Measurements from ENCODE around the gene OPCML. TPM values are rescaled to one million over a fixed set of nuclear protein-coding genes. Genes with fewer than 3 reads are reported as not detected.

Gene OPCML
- total and polyA plus RNA-seq, 4 donors, result under 0.01 to 1.3 (median 0.88) TPM; not detected in 1

GRCh38 chr11:132839236-132839945 lies 692.9 kb downstream of the OPCML start:
- Histone ChIP-seq H3K27me3 (ENCODE audit: control insufficient read depth in 1 of 2, insufficient read depth in 2 of 2, low read length in 1 of 2) (no peaks in the 10 kb centered on the region), H3K36me3 (ENCODE audit: control insufficient read depth in 1 of 2, insufficient read depth in 2 of 2, low read length in 1 of 2) (no peaks in the 10 kb centered on the region), H3K4me1 (ENCODE audit: control insufficient read depth in 1 of 2, insufficient read depth in 2 of 2, low read length in 2 of 2) (no peaks in the 10 kb centered on the region), H3K9me3 (ENCODE audit: control insufficient read depth, low read length) (no peaks in the 10 kb centered on the region), H3K4me3 (ENCODE audit: low read length in 2 of 2) (no peak overlapping the region), H3K27ac (ENCODE audit: low read depth in 1 of 2, low read length in 2 of 2) (no peak overlapping the region)
- 83% methylated on average over 18 of the region's 18 CpGs for WGBS, 2 donors
- intact Hi-C loops (cut with DNase I), result no loop called here
- ATAC-seq (ENCODE audit: low FRiP score) (no peak), DNase-seq (no peak)

- DNase-seq, result no peak
- Histone ChIP-seq H3K4me1 (ENCODE audit: control insufficient read depth in 1 of 2, insufficient read depth in 2 of 2, low read length in 2 of 2) (no peaks in the 10 kb centered on the region), H3K27ac (ENCODE audit: low read depth in 1 of 2, low read length in 2 of 2) (no peak overlapping the region), H3K4me3 (ENCODE audit: low read length in 2 of 2) (no peak overlapping the region), H3K36me3 (ENCODE audit: control insufficient read depth in 1 of 2, insufficient read depth in 2 of 2, low read length in 1 of 2) (no peaks in the 10 kb centered on the region), H3K9me3 (ENCODE audit: control insufficient read depth, low read length) (no peaks in the 10 kb centered on the region), H3K27me3 (ENCODE audit: control insufficient read depth in 1 of 2, insufficient read depth in 2 of 2, low read length in 1 of 2) (no peaks in the 10 kb centered on the region)
- no peak for ATAC-seq (ENCODE audit: low FRiP score)
- 73 to 76% methylated on average over 7 of the region's 7 CpGs for WGBS, 2 donors
- intact Hi-C loops (cut with DNase I), result no loop called here
These were observed 693.7 kb downstream of the OPCML start for GRCh38 chr11:132838627-132839026.

DNA sequence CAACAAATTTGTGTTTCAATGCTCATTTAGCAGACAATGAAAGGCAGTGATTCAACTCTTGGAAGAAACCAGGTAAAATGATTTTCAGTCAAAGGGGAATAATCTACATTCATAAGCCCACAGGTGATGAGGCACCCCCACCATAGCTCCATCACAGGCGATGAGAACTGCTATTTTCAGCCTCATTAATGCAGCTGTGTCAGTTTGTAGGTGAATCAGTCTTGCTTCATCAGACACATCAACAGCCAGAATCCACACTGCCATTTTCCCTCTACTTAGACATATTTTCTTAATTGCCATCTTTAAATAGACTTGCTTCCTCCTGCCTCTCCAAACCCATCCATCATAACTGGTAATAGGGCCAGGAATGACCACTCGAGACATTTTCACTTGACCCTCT lies 701.0 kb downstream of the OPCML start:
- 54 to 60% methylated on average over 2 of the region's 2 CpGs for WGBS, 2 donors
- Histone ChIP-seq H3K27ac (ENCODE audit: low read depth in 1 of 2, low read length in 2 of 2) (no peak overlapping the region), H3K4me3 (ENCODE audit: low read length in 2 of 2) (no peak overlapping the region), H3K9me3 (ENCODE audit: control insufficient read depth, low read length) (no peaks in the 10 kb centered on the region), H3K4me1 (ENCODE audit: control insufficient read depth in 1 of 2, insufficient read depth in 2 of 2, low read length in 2 of 2) (no peaks in the 10 kb centered on the region), H3K36me3 (ENCODE audit: control insufficient read depth in 1 of 2, insufficient read depth in 2 of 2, low read length in 1 of 2) (no peaks in the 10 kb centered on the region), H3K27me3 (ENCODE audit: control insufficient read depth in 1 of 2, insufficient read depth in 2 of 2, low read length in 1 of 2) (no peaks in the 10 kb centered on the region)
- DNase-seq (no peak), ATAC-seq (ENCODE audit: low FRiP score) (no peak)
- intact Hi-C loops (cut with DNase I), result no loop called here

GRCh38 chr11:132824642-132825041 lies 707.7 kb downstream of the OPCML start:
- 42 to 43% methylated on average over 1 of the region's 1 CpG for WGBS, 2 donors
- Histone ChIP-seq H3K4me3 (ENCODE audit: low read length in 2 of 2) (no peak overlapping the region), H3K36me3 (ENCODE audit: control insufficient read depth in 1 of 2, insufficient read depth in 2 of 2, low read length in 1 of 2) (no peaks in the 10 kb centered on the region), H3K27ac (ENCODE audit: low read depth in 1 of 2, low read length in 2 of 2) (no peak overlapping the region), H3K27me3 (ENCODE audit: control insufficient read depth in 1 of 2, insufficient read depth in 2 of 2, low read length in 1 of 2) (no peaks in the 10 kb centered on the region), H3K4me1 (ENCODE audit: control insufficient read depth in 1 of 2, insufficient read depth in 2 of 2, low read length in 2 of 2) (no peaks in the 10 kb centered on the region), H3K9me3 (ENCODE audit: control insufficient read depth, low read length) (no peaks in the 10 kb centered on the region)
- DNase-seq (no peak), ATAC-seq (ENCODE audit: low FRiP score) (no peak)
- intact Hi-C loops (cut with DNase I), result no loop called here

- DNase-seq (no peak), ATAC-seq (ENCODE audit: low FRiP score) (no peak)
- intact Hi-C loops (cut with DNase I), result no loop called here
- 86 to 89% methylated on average over 5 of the region's 5 CpGs for WGBS, 2 donors
- Histone ChIP-seq H3K9me3 (ENCODE audit: control insufficient read depth, low read length) (peaks cover 1% of the 10 kb centered on the region), H3K36me3 (ENCODE audit: control insufficient read depth in 1 of 2, insufficient read depth in 2 of 2, low read length in 1 of 2) (no peaks in the 10 kb centered on the region), H3K27ac (ENCODE audit: low read depth in 1 of 2, low read length in 2 of 2) (no peak overlapping the region), H3K4me1 (ENCODE audit: control insufficient read depth in 1 of 2, insufficient read depth in 2 of 2, low read length in 2 of 2) (no peaks in the 10 kb centered on the region), H3K27me3 (ENCODE audit: control insufficient read depth in 1 of 2, insufficient read depth in 2 of 2, low read length in 1 of 2) (no peaks in the 10 kb centered on the region), H3K4me3 (ENCODE audit: low read length in 2 of 2) (no peak overlapping the region)
These were observed 710.0 kb downstream of the OPCML start for GRCh38 chr11:132822276-132822675.

GRCh38 chr11:132821499-132821898 lies 710.8 kb downstream of the OPCML start:
- WGBS, 2 donors, result 68 to 74% methylated on average over 4 of the region's 4 CpGs
- intact Hi-C loops (cut with DNase I), result no loop called here
- DNase-seq, result no peak

GRCh38 chr11:132821014-132821413 lies 711.3 kb downstream of the OPCML start:
- no peak for DNase-seq
- H3K27ac ChIP-seq (ENCODE audit: low read depth in 1 of 2, low read length in 2 of 2), result no peak overlapping the region
- no peaks in the 10 kb centered on the region for H3K36me3 ChIP-seq (ENCODE audit: control insufficient read depth in 1 of 2, insufficient read depth in 2 of 2, low read length in 1 of 2)
- peaks cover 1% of the 10 kb centered on the region for H3K9me3 ChIP-seq (ENCODE audit: control insufficient read depth, low read length)
- no peak for ATAC-seq (ENCODE audit: low FRiP score)
- H3K4me3 ChIP-seq (ENCODE audit: low read length in 2 of 2), result no peak overlapping the region
- H3K27me3 ChIP-seq (ENCODE audit: control insufficient read depth in 1 of 2, insufficient read depth in 2 of 2, low read length in 1 of 2), result no peaks in the 10 kb centered on the region
- H3K4me1 ChIP-seq (ENCODE audit: control insufficient read depth in 1 of 2, insufficient read depth in 2 of 2, low read length in 2 of 2), result no peaks in the 10 kb centered on the region
- intact Hi-C loops (cut with DNase I), result no loop called here
- 19 to 33% methylated on average over 1 of the region's 1 CpG for WGBS, 2 donors

More at GRCh38 chr11:132821499-132821898, 710.8 kb downstream of the OPCML start:
- Histone ChIP-seq H3K36me3 (ENCODE audit: control insufficient read depth in 1 of 2, insufficient read depth in 2 of 2, low read length in 1 of 2) (no peaks in the 10 kb centered on the region), H3K27ac (ENCODE audit: low read depth in 1 of 2, low read length in 2 of 2) (no peak overlapping the region), H3K4me3 (ENCODE audit: low read length in 2 of 2) (no peak overlapping the region), H3K27me3 (ENCODE audit: control insufficient read depth in 1 of 2, insufficient read depth in 2 of 2, low read length in 1 of 2) (no peaks in the 10 kb centered on the region), H3K4me1 (ENCODE audit: control insufficient read depth in 1 of 2, insufficient read depth in 2 of 2, low read length in 2 of 2) (no peaks in the 10 kb centered on the region), H3K9me3 (ENCODE audit: control insufficient read depth, low read length) (peaks cover 1% of the 10 kb centered on the region)
- ATAC-seq (ENCODE audit: low FRiP score), result no peak

DNA sequence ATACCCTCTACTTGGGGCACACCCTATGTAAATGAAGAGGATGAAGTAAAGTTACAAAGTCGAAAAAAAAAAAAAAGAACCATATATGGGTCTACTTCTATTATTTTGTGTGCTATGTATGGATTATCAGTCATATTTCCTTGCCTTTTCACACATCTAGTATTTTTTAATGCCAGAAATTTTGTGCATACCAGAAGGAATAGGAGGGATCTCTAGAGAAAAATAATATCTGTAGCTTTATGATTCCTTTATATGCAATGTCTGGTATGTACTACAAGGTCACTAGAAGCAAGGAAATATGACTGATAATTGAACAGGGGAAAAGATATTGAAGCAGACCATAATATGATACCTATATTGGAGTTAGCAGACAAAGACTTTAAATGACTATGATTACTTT lies 713.4 kb downstream of the OPCML start:
- Histone ChIP-seq H3K27me3 (ENCODE audit: control insufficient read depth in 1 of 2, insufficient read depth in 2 of 2, low read length in 1 of 2) (no peaks in the 10 kb centered on the region), H3K4me3 (ENCODE audit: low read length in 2 of 2) (no peak overlapping the region), H3K9me3 (ENCODE audit: control insufficient read depth, low read length) (peaks cover 1% of the 10 kb centered on the region), H3K4me1 (ENCODE audit: control insufficient read depth in 1 of 2, insufficient read depth in 2 of 2, low read length in 2 of 2) (no peaks in the 10 kb centered on the region), H3K36me3 (ENCODE audit: control insufficient read depth in 1 of 2, insufficient read depth in 2 of 2, low read length in 1 of 2) (no peaks in the 10 kb centered on the region), H3K27ac (ENCODE audit: low read depth in 1 of 2, low read length in 2 of 2) (no peak overlapping the region)
- intact Hi-C loops (cut with DNase I), result no loop called here
- DNase-seq (no peak), ATAC-seq (ENCODE audit: low FRiP score) (no peak)
- WGBS, 2 donors, result 52 to 56% methylated on average over 1 of the region's 1 CpG

- intact Hi-C loops (cut with DNase I), result no loop called here
- no peaks in the 10 kb centered on the region for H3K4me1 ChIP-seq (ENCODE audit: control insufficient read depth in 1 of 2, insufficient read depth in 2 of 2, low read length in 2 of 2)
- no peaks in the 10 kb centered on the region for H3K36me3 ChIP-seq (ENCODE audit: control insufficient read depth in 1 of 2, insufficient read depth in 2 of 2, low read length in 1 of 2)
- 88 to 100% methylated on average over 1 of the region's 1 CpG for WGBS, 2 donors
- H3K27me3 ChIP-seq (ENCODE audit: control insufficient read depth in 1 of 2, insufficient read depth in 2 of 2, low read length in 1 of 2), result no peaks in the 10 kb centered on the region
- DNase-seq (no peak), ATAC-seq (ENCODE audit: low FRiP score) (no peak)
- peaks cover 1% of the 10 kb centered on the region for H3K9me3 ChIP-seq (ENCODE audit: control insufficient read depth, low read length)
- no peak overlapping the region for H3K27ac ChIP-seq (ENCODE audit: low read depth in 1 of 2, low read length in 2 of 2)
- H3K4me3 ChIP-seq (ENCODE audit: low read length in 2 of 2), result no peak overlapping the region
These were observed 714.9 kb downstream of the OPCML start for GRCh38 chr11:132817387-132817786.
